Measurements from ENCODE around the gene ZRANB1.

DNA sequence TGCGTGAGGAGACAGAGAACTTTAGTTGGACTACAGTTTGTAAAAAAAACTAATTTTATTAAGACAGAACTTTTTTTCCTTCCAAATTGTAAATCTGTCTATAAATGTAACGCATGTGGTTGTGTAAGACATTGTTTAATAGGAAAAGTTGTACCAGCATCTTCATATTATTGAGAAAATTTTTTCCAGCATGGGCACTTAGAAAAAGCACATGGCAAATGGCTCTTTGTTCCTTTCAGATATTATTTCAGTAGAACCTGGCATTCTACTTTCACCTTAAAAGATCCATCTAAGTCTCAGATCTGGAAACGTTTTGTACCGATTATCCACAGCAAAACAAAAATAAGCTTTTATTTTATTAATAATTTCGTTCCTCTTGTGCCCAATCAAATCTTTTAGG lies 43.2 kb downstream of the ZRANB1 start:
- TF ChIP-seq TAF1 (IDR thresholded peaks at IDR 0.05; ENCODE audit: borderline replicate concordance, low read depth, low read length) (no peak), POLR2A (IDR thresholded peaks at IDR 0.05; ENCODE audit: low read depth, low read length) (no peak), POLR2AphosphoS5 (IDR thresholded peaks at IDR 0.05; ENCODE audit: low read depth, low read length) (no peak)

Data from GM12892 (cell line).